Neural progenitor cell (in vitro differentiated cells): ENCODE data around the gene SPAG16. TPM values are rescaled to one million over a fixed set of nuclear protein-coding genes. Genes with fewer than 3 reads are reported as not detected.

Experiments used
- DNase-seq: peaks from one replicate; pipeline ENCODE4 v3.0.0-alpha.2; 2016; ENCODE audit warnings: low spot score
- H2AFZ ChIP-seq: fragments of 200-600 bp; sonication (generic); replicated peaks from 2 replicates; pipeline ENCODE4 v1.6.1; 2016; ENCODE audit warnings: antibody characterized with exemption
- H3F3A ChIP-seq: fragments of 200-600 bp; sonication (generic); 2 replicates; pipeline ENCODE4 v1.6.1; 2016; ENCODE audit warnings: antibody characterized with exemption, low read depth
- H3K27ac ChIP-seq: fragments of 200-600 bp; sonication (generic); 2 replicates; pipeline ENCODE4 v1.5.1; 2016; ENCODE audit warnings: mild to moderate bottlenecking
- H3K27me3 ChIP-seq: fragments of 200-600 bp; sonication (generic); 2 replicates; pipeline ENCODE4 v1.6.1; 2016; ENCODE audit warnings: mild to moderate bottlenecking, moderate library complexity
- H3K36me3 ChIP-seq: fragments of 200-600 bp; sonication (generic); 2 replicates; pipeline ENCODE4 v1.5.1; 2016
- H3K4me1 ChIP-seq: fragments of 200-600 bp; sonication (generic); 2 replicates; pipeline ENCODE4 v1.6.1; 2016; ENCODE audit warnings: mixed run types
- H3K4me2 ChIP-seq: fragments of 200-600 bp; sonication (generic); 2 replicates; pipeline ENCODE4 v1.6.1; 2016
- H3K4me3 ChIP-seq: fragments of 200-600 bp; sonication (generic); 2 replicates; pipeline ENCODE4 v1.5.1; 2016
- H3K79me2 ChIP-seq: fragments of 200-600 bp; sonication (generic); 2 replicates; pipeline ENCODE4 v1.6.1; 2016; ENCODE audit warnings: low read depth
- H3K9ac ChIP-seq: fragments of 200-600 bp; sonication (generic); 2 replicates; pipeline ENCODE4 v1.6.1; 2016
- H3K9me3 ChIP-seq: fragments of 200-600 bp; sonication (generic); 2 replicates; pipeline ENCODE4 v1.5.1; 2016; ENCODE audit warnings: low read depth
- H4K20me1 ChIP-seq: fragments of 200-600 bp; sonication (generic); 2 replicates; pipeline ENCODE4 v1.6.1; 2016; ENCODE audit warnings: low read depth
- H3K27ac Mint-ChIP-seq: 3 replicates; pipeline ENCODE4 v1.8.0; 2021; ENCODE audit warnings: mixed read lengths
- H3K27me3 Mint-ChIP-seq: 2 replicates; pipeline ENCODE4 v1.8.0; 2022; ENCODE audit warnings: low read depth, mild to moderate bottlenecking, inconsistent platforms, moderate library complexity, mixed read lengths; ENCODE audit not compliant: insufficient read depth
- H3K36me3 Mint-ChIP-seq: 3 replicates; pipeline ENCODE4 v1.8.0; 2021; ENCODE audit warnings: mixed read lengths
- H3K4me1 Mint-ChIP-seq: 3 replicates; pipeline ENCODE4 v1.8.0; 2021; ENCODE audit warnings: mixed read lengths
- H3K4me3 Mint-ChIP-seq: 3 replicates; pipeline ENCODE4 v1.8.0; 2021; ENCODE audit warnings: mild to moderate bottlenecking, moderate library complexity, mixed read lengths
- H3K9me3 Mint-ChIP-seq: 3 replicates; pipeline ENCODE4 v1.8.0; 2020; ENCODE audit warnings: mixed read lengths
- CTCF ChIP-seq: fragments of 200-600 bp; sonication (generic); IDR thresholded peaks from 2 replicates; pipeline ENCODE4 v1.5.1; 2017; ENCODE audit warnings: antibody characterized with exemption, mild to moderate bottlenecking
- EZH2 ChIP-seq: fragments of 200-600 bp; sonication (generic); IDR thresholded peaks from 2 replicates; pipeline ENCODE4 v1.6.1; 2017; ENCODE audit warnings: antibody characterized with exemption, mild to moderate bottlenecking, moderate library complexity
- EZH2phosphoT487 ChIP-seq: fragments of 200-600 bp; sonication (generic); IDR thresholded peaks from 2 replicates; pipeline ENCODE4 v1.6.1; 2017; ENCODE audit warnings: antibody characterized with exemption
- total RNA-seq: library from RNA; depleted of rRNA; stranded (reverse); fragments of >200 nt; gene quantifications from 2 replicates; pipeline ENCODE4 v1.2.3, GENCODE V29; 2015; ENCODE audit warnings: low replicate concordance

SPAG16 gene
- total RNA-seq, 1 donor from 2014 or later = 70.3 TPM

GRCh38 chr2:214096208-214096715, 812.0 kb downstream of the SPAG16 start:
- H3F3A ChIP-seq = no peaks in the 10 kb centered on the region
- no peaks in the 10 kb centered on the region for H3K4me1 ChIP-seq
- peaks cover 5% of the 10 kb centered on the region for H3K4me1 Mint-ChIP-seq
- no peaks in the 10 kb centered on the region for H3K27me3 Mint-ChIP-seq
- no peak overlapping the region for H3K9ac ChIP-seq
- no peaks in the 10 kb centered on the region for H3K36me3 ChIP-seq
- H3K9me3 ChIP-seq = no peaks in the 10 kb centered on the region
- H3K79me2 ChIP-seq = no peaks in the 10 kb centered on the region
- no peak for DNase-seq
- TF ChIP-seq CTCF (no peak), EZH2phosphoT487 (no peak), EZH2 (no peak)
- H2AFZ ChIP-seq = no peak overlapping the region
- H3K27ac Mint-ChIP-seq = no peak overlapping the region
- no peak overlapping the region for H3K27ac ChIP-seq
- H3K27me3 ChIP-seq = no peaks in the 10 kb centered on the region
- no peak overlapping the region for H3K4me2 ChIP-seq
- no peaks in the 10 kb centered on the region for H3K9me3 Mint-ChIP-seq
- no peaks in the 10 kb centered on the region for H4K20me1 ChIP-seq
- no peak overlapping the region for H3K4me3 ChIP-seq
- no peaks in the 10 kb centered on the region for H3K36me3 Mint-ChIP-seq
- H3K4me3 Mint-ChIP-seq = no peak overlapping the region

GRCh38 chr2:214098811-214099210, 814.5 kb downstream of the SPAG16 start:
- H3K9me3 Mint-ChIP-seq = no peaks in the 10 kb centered on the region

GRCh38 chr2:214100488-214100887, 816.2 kb downstream of the SPAG16 start:
- Histone ChIP-seq H4K20me1 (no peaks in the 10 kb centered on the region), H2AFZ (no peak overlapping the region), H3K9me3 (no peaks in the 10 kb centered on the region), H3F3A (no peaks in the 10 kb centered on the region), H3K27ac (no peak overlapping the region), H3K4me2 (no peak overlapping the region), H3K79me2 (no peaks in the 10 kb centered on the region), H3K36me3 (no peaks in the 10 kb centered on the region), H3K4me1 (no peaks in the 10 kb centered on the region), H3K4me3 (no peak overlapping the region), H3K9ac (no peak overlapping the region), H3K27me3 (no peaks in the 10 kb centered on the region)
- no peaks in the 10 kb centered on the region for H3K36me3 Mint-ChIP-seq
- no peaks in the 10 kb centered on the region for H3K27me3 Mint-ChIP-seq
- no peak overlapping the region for H3K27ac Mint-ChIP-seq
- H3K4me3 Mint-ChIP-seq = no peak overlapping the region
- DNase-seq = no peak
- H3K4me1 Mint-ChIP-seq = peaks cover 5% of the 10 kb centered on the region
- no peak for TF ChIP-seq CTCF
- no peak for TF ChIP-seq EZH2
- TF ChIP-seq EZH2phosphoT487 = no peak
- H3K9me3 Mint-ChIP-seq = no peaks in the 10 kb centered on the region

More at GRCh38 chr2:214098811-214099210, 814.5 kb downstream of the SPAG16 start:
- Mint-ChIP-seq H3K36me3 (no peaks in the 10 kb centered on the region), H3K4me3 (no peak overlapping the region), H3K4me1 (peaks cover 5% of the 10 kb centered on the region), H3K27me3 (no peaks in the 10 kb centered on the region), H3K27ac (no peak overlapping the region)
- H3F3A ChIP-seq = no peaks in the 10 kb centered on the region
- no peaks in the 10 kb centered on the region for H3K27me3 ChIP-seq
- no peak overlapping the region for H3K27ac ChIP-seq
- no peaks in the 10 kb centered on the region for H3K36me3 ChIP-seq
- no peak overlapping the region for H3K9ac ChIP-seq
- TF ChIP-seq EZH2phosphoT487 (no peak), CTCF (no peak), EZH2 (no peak)
- no peak for DNase-seq
- no peak overlapping the region for H3K4me2 ChIP-seq
- no peaks in the 10 kb centered on the region for H3K79me2 ChIP-seq
- no peaks in the 10 kb centered on the region for H4K20me1 ChIP-seq
- H3K4me1 ChIP-seq = no peaks in the 10 kb centered on the region
- H2AFZ ChIP-seq = no peak overlapping the region
- H3K9me3 ChIP-seq = no peaks in the 10 kb centered on the region
- no peak overlapping the region for H3K4me3 ChIP-seq
